Osteocyte (in vitro differentiated cells): ENCODE data around the gene SSB. TPM values are rescaled to one million over a fixed set of nuclear protein-coding genes. Genes with fewer than 3 reads are reported as not detected.
A peak's percentile ranks its signal among the peaks of the same experiment; 100 is the strongest.

Experiments used
- DNase-seq: peaks from one replicate; pipeline ENCODE4 v3.0.0; 2021; ENCODE audit warnings: mixed read lengths; ENCODE audit not compliant: unreplicated experiment; ENCODE audit errors: extremely low spot score
- H3K27ac Mint-ChIP-seq: one replicate; pipeline ENCODE4 v1.8.0; 2021; ENCODE audit warnings: mild to moderate bottlenecking, mixed read lengths; ENCODE audit not compliant: unreplicated experiment
- H3K27me3 Mint-ChIP-seq: one replicate; pipeline ENCODE4 v1.8.0; 2021; ENCODE audit warnings: mixed read lengths; ENCODE audit not compliant: unreplicated experiment
- H3K36me3 Mint-ChIP-seq: one replicate; pipeline ENCODE4 v1.8.0; 2021; ENCODE audit warnings: mixed read lengths; ENCODE audit not compliant: unreplicated experiment
- H3K4me1 Mint-ChIP-seq: one replicate; pipeline ENCODE4 v1.8.0; 2021; ENCODE audit warnings: mixed read lengths; ENCODE audit not compliant: unreplicated experiment
- H3K4me3 Mint-ChIP-seq: one replicate; pipeline ENCODE4 v1.8.0; 2021; ENCODE audit warnings: mild to moderate bottlenecking, moderate library complexity, mixed read lengths; ENCODE audit not compliant: unreplicated experiment
- H3K9me3 Mint-ChIP-seq: one replicate; pipeline ENCODE4 v1.8.0; 2021; ENCODE audit warnings: mixed read lengths; ENCODE audit not compliant: unreplicated experiment
- total RNA-seq: library from RNA; stranded (reverse); gene quantifications from 2 replicates; pipeline ENCODE4 v1.2.1, GENCODE V29; 2021
- TF ChIP-seq, protein P1 (sequence below): fragments of 200-600 bp; sonication (generic); IDR thresholded peaks from 2 replicates; pipeline ENCODE4 v1.5.0; 2021; ENCODE audit warnings: antibody characterized with exemption, mild to moderate bottlenecking, moderate library complexity

The SSB gene
- total RNA-seq, 1 donor from 2014 or later: 111 TPM

- peaks cover 16% of the 10 kb centered on the region for H3K4me1 Mint-ChIP-seq
- DNase-seq: no peak
- H3K9me3 Mint-ChIP-seq: no peaks in the 10 kb centered on the region
Measured at GRCh38 chr2:169772651-169773050, 26.0 kb upstream of the SSB start.

DNA sequence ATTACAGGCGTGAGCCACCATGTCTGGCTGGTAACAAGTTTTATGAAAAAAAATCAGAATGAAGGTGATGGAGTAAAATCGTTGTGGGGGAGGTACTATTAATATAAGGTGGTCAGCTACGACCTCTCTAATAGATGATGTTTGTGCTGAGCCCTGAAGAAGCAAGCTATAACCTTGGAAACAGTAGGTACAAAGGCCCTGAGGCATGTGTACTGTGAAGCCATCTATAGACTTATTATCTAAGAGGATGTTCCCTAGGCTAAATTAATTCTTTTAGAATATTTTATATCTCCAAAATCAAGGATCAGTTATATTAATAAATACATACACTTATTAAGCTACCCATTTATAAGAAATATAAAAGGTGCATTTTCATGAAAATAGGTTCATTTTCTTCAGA lies 23.3 kb upstream of the SSB start:
- DNase-seq: no peak
- TF ChIP-seq, protein P1, sequence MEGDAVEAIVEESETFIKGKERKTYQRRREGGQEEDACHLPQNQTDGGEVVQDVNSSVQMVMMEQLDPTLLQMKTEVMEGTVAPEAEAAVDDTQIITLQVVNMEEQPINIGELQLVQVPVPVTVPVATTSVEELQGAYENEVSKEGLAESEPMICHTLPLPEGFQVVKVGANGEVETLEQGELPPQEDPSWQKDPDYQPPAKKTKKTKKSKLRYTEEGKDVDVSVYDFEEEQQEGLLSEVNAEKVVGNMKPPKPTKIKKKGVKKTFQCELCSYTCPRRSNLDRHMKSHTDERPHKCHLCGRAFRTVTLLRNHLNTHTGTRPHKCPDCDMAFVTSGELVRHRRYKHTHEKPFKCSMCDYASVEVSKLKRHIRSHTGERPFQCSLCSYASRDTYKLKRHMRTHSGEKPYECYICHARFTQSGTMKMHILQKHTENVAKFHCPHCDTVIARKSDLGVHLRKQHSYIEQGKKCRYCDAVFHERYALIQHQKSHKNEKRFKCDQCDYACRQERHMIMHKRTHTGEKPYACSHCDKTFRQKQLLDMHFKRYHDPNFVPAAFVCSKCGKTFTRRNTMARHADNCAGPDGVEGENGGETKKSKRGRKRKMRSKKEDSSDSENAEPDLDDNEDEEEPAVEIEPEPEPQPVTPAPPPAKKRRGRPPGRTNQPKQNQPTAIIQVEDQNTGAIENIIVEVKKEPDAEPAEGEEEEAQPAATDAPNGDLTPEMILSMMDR: no peak
- Mint-ChIP-seq H3K4me1 (peaks cover 26% of the 10 kb centered on the region), H3K4me3 (no peak overlapping the region), H3K36me3 (no peaks in the 10 kb centered on the region), H3K27me3 (no peaks in the 10 kb centered on the region), H3K27ac (peak overlapping the region; percentile 77), H3K9me3 (no peaks in the 10 kb centered on the region)

More at GRCh38 chr2:169772651-169773050, 26.0 kb upstream of the SSB start:
- TF ChIP-seq, protein P1: no peak
- Mint-ChIP-seq H3K27me3 (no peaks in the 10 kb centered on the region), H3K27ac (no peak overlapping the region), H3K36me3 (no peaks in the 10 kb centered on the region), H3K4me3 (no peak overlapping the region)

DNA sequence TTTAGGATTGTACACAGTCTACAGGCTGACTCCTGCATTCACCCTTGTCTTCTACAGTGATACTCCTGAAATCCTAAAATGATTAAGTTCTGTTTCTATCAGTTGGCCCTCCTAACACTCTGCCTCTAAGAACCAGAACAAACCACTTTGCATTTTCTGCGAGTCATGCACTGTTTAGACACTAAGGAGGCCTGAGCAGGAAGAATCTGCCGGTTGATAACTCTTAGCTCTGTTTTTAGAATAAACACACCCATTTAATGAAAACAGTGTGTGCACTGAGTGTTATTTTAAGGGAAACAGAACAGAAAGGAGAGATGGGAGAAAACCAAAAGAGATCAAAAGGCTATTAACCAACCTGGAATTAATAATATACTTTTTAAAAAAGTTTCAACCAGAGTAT lies 22.9 kb upstream of the SSB start:
- Mint-ChIP-seq H3K4me3 (peak overlapping the region; percentile 0), H3K9me3 (no peaks in the 10 kb centered on the region), H3K4me1 (peaks cover 26% of the 10 kb centered on the region), H3K27ac (peak overlapping the region; percentile 77), H3K36me3 (no peaks in the 10 kb centered on the region), H3K27me3 (no peaks in the 10 kb centered on the region)
- no peak for DNase-seq
- TF ChIP-seq, protein P1: no peak

DNA sequence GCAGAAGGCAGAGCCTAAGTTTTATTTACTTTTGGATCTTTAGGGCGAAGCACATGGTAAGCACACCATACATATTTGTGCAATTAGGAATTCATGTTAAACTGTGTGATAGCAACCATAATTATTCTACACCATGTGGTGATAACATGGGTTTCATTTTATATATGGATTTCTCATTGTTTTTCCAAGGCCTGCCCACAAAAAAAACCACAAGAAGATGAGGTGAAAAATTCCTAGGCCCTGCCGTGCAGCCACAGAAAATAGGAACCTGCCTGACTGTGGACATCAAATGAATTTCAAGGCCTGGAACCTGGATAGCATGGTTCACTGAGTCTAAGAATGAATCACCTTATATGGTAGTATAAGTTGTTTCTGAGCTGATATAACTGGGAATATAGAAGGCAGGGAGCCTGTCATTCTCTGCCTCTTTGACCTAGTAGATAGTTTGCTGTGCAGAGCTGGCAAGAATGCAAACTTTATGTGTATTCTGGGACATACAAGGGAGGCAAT lies 22.4 kb upstream of the SSB start:
- no peak for DNase-seq
- Mint-ChIP-seq H3K27me3 (no peaks in the 10 kb centered on the region), H3K4me1 (peaks cover 26% of the 10 kb centered on the region), H3K36me3 (no peaks in the 10 kb centered on the region), H3K9me3 (no peaks in the 10 kb centered on the region), H3K4me3 (peak overlapping the region; percentile 0), H3K27ac (peak overlapping the region; percentile 77)
- TF ChIP-seq, protein P1: no peak

DNA sequence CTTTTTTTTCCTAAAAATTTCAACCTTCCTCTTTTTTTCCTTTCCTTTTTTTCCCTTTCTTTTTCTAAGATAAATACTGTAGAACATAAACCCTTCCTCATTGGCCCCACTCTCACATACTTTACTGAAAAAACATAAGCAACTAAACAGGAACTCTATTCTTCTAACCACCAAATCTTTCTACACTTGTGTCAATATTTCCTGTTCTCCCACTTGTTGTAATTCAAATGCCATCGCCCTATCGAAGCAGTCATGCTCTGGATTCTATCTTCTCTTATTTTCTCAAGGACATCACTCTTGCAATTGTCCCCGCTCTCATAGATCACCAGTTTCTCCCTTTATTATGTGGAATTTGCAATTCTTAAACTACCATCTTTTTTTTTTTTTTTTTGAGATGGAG lies 20.2 kb upstream of the SSB start:
- TF ChIP-seq, protein P1: no peak
- Mint-ChIP-seq H3K9me3 (no peaks in the 10 kb centered on the region), H3K4me1 (peaks cover 26% of the 10 kb centered on the region)

More for the DNA sequence above, 20.2 kb upstream of the SSB start:
- Mint-ChIP-seq H3K4me3 (no peak overlapping the region), H3K27ac (no peak overlapping the region), H3K27me3 (no peaks in the 10 kb centered on the region), H3K36me3 (no peaks in the 10 kb centered on the region)
- DNase-seq: no peak
